H1 (cell line): ENCODE results near the gene LSM2.

Source experiments
- ATF2 ChIP-seq: IDR thresholded peaks from 2 replicates; pipeline ENCODE4 v1.6.1; 2012; ENCODE audit warnings: low read length, inconsistent platforms
- BACH1 ChIP-seq: IDR thresholded peaks from 2 replicates; pipeline ENCODE4 v1.6.1; 2012; ENCODE audit warnings: low read length, improper control_type of control experiment
- CHD2 ChIP-seq: IDR thresholded peaks from 2 replicates; pipeline ENCODE4 v1.6.1; 2012; ENCODE audit warnings: low read length, improper control_type of control experiment
- CTCF ChIP-seq, 3 experiments: IDR thresholded peaks; 1 replicate in 2 of 3; 2 replicates in 1 of 3; pipeline versions ENCODE4 v1.5.1 to v1.6.1; 2011; ENCODE audit warnings: low read length in 3 of 3, mild to moderate bottlenecking in 3 of 3, inconsistent platforms in 2 of 3, low read depth in 1 of 3, moderate library complexity in 1 of 3; ENCODE audit not compliant: insufficient read depth in 1 of 3; ENCODE audit errors: control extremely low read depth in 1 of 3
- EZH2 ChIP-seq: fragments of 200-600 bp; sonication (generic); IDR thresholded peaks from 2 replicates; pipeline ENCODE4 v1.7.1; 2012; ENCODE audit warnings: low read depth, mild to moderate bottlenecking, moderate library complexity, low read length, inconsistent platforms; ENCODE audit not compliant: severe bottlenecking
- HDAC2 ChIP-seq, 2 experiments: fragments of 300-600 bp in 1 of 2; sonication (generic) in 1 of 2; IDR thresholded peaks; 2 replicates each; pipeline ENCODE4 v1.6.1; 2011 to 2012; ENCODE audit warnings: low read depth in 2 of 2, low read length in 2 of 2, mild to moderate bottlenecking in 2 of 2, moderate library complexity in 2 of 2, borderline replicate concordance in 1 of 2, inconsistent platforms in 1 of 2
- NANOG ChIP-seq: IDR thresholded peaks from 2 replicates; pipeline ENCODE4 v1.6.1; 2011; ENCODE audit warnings: low read length, low read depth, mild to moderate bottlenecking, inconsistent platforms; ENCODE audit not compliant: insufficient read depth, poor library complexity, severe bottlenecking
- POLR2A ChIP-seq, 2 experiments: IDR thresholded peaks; 1 replicate in 1 of 2; 2 replicates in 1 of 2; pipeline ENCODE4 v1.6.1; 2011; ENCODE audit warnings: low read depth in 2 of 2, low read length in 2 of 2, mild to moderate bottlenecking in 2 of 2; ENCODE audit errors: control extremely low read depth in 1 of 2
- TAF1 ChIP-seq: IDR thresholded peaks from 2 replicates; pipeline ENCODE4 v1.6.1; 2011; ENCODE audit warnings: mild to moderate bottlenecking, low read depth, low read length
- USF2 ChIP-seq: IDR thresholded peaks from 2 replicates; pipeline ENCODE4 v1.6.1; 2011; ENCODE audit warnings: low read length, improper control_type of control experiment

- no peak for TF ChIP-seq POLR2A (IDR thresholded peaks at IDR 0.05; ENCODE audit: control extremely low read depth in 1 of 2, low read depth in 2 of 2, low read length in 2 of 2)
- no peak for TF ChIP-seq HDAC2 (IDR thresholded peaks at IDR 0.05; ENCODE audit: borderline replicate concordance in 1 of 2, low read depth in 2 of 2, low read length in 2 of 2)
- TF ChIP-seq CHD2, result no peak; the same call in 1 of the 2 replicates
- no peak for TF ChIP-seq BACH1
- no peak for TF ChIP-seq USF2
- no peak for TF ChIP-seq ATF2
- TF ChIP-seq CTCF (IDR thresholded peaks at IDR 0.05; ENCODE audit: control extremely low read depth in 1 of 3, insufficient read depth in 1 of 3, low read depth in 1 of 3, low read length in 3 of 3), result peak in 2 of 3 experiments; percentile 85 to 95; a peak in 3 of 4 replicates
- no peak for TF ChIP-seq TAF1
- no peak for TF ChIP-seq NANOG
- no peak for TF ChIP-seq EZH2
Observed at GRCh38 chr6:31769684-31770371, 36.9 kb downstream of the LSM2 start.
